ENCODE results near the gene RUNX2.
"Not testable (repeated sequence)": the region's sequence is repeated elsewhere in the genome, so short reads cannot be mapped to it uniquely, and the experiment has no call there.

The RUNX2 gene

GRCh38 chr6:45548657-45549515 is 220.8 kb downstream of the RUNX2 start:
- DNase-seq = no peak

DNA sequence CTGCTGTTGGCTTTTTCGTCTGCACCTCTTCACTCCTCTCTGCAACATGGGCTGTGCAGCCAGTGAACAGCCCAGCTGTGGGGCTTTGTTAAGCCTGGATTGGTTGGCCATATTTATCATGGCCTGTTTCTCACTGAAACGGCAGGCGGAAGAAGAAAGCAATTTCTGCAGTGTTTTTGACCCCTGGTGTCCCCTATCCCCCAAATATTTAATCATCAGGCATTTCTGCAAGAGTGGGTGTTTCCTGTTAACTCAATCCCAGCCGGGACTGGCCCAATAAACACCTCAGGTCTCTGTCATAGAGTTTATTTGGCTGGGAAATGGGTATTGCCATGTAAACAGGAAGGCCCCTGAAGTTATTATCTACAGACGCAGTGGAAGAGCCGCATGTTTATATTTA is 224.4 kb downstream of the RUNX2 start:
- no peak for DNase-seq

- no peak for DNase-seq
Measured at GRCh38 chr6:45553730-45554344, 225.7 kb downstream of the RUNX2 start.

GRCh38 chr6:45554591-45554990 is 226.5 kb downstream of the RUNX2 start:
- no peak for DNase-seq

- DNase-seq = peak in 2 of 56 donors; percentile 1 to 5
Measured at GRCh38 chr6:45555981-45556771, 228.0 kb downstream of the RUNX2 start.

DNA sequence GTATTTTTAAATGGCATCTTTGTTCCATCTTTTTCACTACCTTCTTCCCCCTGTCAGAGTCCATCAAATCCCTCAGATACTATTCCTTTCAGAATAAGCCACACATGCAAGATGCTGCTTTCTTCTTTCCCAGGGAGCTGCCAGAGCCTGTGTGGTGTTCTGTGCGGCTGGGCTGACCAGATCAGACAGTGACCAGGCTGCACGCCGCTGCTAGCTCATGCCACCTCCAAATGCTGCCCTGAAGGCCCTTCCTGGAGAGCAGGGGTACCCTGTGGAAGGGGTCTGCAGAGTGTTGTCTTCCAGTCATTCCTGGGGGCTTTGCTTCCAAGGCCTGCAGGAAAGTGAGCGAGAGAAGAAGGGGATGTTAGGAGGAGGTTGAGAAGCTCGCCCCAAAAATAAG is 228.7 kb downstream of the RUNX2 start:
- DNase-seq = no peak

GRCh38 chr6:45557454-45557853 is 229.3 kb downstream of the RUNX2 start:
- DNase-seq = no peak

DNA sequence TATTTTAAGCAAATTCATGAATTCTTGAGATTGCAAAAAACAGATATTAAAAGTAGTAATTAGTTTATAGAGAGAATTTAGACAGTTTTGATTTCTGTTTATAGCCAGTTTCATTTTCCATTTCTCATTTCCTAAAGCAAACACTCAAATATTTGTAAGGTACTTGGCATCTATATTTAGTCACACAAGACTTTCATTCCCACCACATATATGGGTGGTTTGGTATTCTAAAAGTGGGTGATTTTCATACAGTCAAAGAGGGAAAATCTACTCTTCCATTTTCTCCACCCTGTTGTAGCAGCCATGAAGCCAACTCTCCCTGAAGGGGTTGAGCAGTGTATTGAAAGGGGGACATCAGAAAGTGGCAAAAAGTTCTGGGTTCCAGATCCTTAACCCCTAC is 230.7 kb downstream of the RUNX2 start:
- no peak for DNase-seq

DNA sequence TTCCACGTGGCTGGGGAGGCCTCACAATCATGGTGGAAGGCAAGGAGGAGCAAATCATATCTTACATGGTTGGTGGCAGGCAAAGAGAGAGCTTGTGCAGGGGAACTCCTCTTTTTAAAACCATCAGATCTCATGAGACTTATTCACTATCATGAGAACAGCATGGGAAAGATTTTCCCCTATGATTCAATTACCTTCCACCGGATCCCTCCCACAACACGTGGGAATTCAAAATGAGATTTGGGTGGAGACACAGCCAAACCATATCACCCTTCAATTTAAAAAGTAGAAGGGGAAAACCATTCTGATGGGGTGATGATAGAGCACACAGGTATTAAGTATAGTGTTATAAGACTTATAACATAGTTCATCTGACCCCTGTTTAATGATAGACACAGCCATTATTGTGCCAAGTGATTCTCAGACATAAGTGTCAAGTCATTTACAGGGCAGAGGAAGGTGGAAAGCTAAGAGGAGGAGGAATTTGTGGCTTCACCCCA is 232.2 kb downstream of the RUNX2 start:
- not testable (repeated sequence) for DNase-seq

GRCh38 chr6:45562171-45562570 is 234.0 kb downstream of the RUNX2 start:
- no peak for DNase-seq

- DNase-seq = no peak
Measured at GRCh38 chr6:45563041-45563440, 234.9 kb downstream of the RUNX2 start.

DNA sequence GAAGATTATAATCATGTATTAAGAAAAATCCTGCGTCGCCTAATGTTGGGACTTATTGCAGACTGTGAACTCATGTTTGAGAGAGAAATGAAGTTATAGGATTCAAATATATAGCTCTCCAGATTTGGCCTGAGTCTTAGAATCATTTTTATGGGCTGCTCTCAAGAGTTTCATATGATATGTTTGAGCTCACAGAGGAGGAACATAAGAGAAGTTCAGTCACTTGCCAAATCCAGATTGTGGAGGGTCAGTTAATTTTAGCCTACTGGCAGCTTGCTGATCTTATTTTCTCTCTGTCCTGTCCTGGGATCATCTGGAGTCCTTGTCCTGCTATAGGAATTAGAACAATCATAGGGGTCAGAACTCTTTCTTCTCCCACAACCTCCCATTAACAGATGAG is 235.7 kb downstream of the RUNX2 start:
- no peak for DNase-seq

- no peak for DNase-seq
Measured at GRCh38 chr6:45566882-45567281, 238.8 kb downstream of the RUNX2 start.

GRCh38 chr6:45567879-45568278 is 239.7 kb downstream of the RUNX2 start:
- DNase-seq = no peak

DNA sequence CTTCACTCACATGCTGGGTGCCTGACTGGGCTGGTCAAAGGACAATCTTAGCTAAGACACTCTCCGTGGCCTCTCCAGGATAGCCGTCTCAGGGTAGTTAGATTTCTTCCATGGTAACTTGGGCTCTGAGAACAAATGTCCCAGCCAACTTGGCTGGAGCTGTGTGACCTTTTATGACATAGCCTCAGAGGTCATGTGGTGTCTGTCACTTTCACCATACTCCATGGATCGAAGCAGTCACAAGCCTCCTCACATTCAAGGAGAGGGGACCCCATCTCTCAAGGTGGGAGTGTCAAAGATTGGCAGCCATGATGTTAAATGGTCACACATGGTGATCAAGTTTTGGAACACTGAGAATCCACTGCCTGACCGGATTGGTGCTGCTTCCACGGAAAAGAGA is 240.5 kb downstream of the RUNX2 start:
- DNase-seq = no peak

- peak in 11 of 56 donors; percentile 1 to 15 (median 5) for DNase-seq
Measured at GRCh38 chr6:45569210-45569945, 241.2 kb downstream of the RUNX2 start.

DNA sequence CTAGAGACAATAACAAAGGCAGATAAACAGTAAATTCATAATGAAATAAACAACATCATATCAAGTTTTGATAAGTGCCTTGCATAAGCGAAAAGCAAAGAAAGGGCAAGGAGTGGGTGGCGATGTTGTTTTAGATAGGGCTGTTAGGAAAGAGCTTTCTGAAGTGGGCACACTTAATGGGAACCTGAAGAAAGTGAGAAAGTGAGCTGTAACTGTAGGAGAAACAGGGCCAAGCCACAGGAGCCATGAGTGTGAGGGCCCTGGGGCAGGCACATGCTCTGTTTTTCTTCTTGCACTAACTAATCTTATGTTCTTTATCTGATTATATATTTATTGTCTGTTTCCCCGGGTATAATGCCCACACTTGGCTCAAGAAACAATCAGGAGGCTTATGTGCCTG is 243.0 kb downstream of the RUNX2 start:
- DNase-seq = no peak

DNA sequence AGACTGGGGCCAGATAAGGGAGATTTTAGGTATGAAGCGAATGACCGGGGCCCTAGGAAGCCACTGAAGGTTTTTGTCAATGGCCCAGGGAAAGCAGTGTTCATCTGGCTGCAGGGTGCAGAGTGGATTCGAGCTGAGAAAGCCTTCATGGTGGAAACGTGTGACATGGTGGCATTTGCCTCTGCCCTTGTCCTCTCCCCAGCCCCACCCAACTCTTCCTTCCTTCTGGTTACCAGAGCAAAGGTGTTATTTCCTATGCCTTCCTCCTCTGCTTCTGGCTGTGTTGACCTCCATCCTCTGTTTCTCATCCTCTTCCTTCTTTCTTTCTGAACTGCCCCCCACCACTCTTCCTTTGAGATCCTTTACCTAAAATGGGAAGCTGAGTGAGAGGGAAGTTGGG is 244.7 kb downstream of the RUNX2 start:
- DNase-seq = no peak

DNA sequence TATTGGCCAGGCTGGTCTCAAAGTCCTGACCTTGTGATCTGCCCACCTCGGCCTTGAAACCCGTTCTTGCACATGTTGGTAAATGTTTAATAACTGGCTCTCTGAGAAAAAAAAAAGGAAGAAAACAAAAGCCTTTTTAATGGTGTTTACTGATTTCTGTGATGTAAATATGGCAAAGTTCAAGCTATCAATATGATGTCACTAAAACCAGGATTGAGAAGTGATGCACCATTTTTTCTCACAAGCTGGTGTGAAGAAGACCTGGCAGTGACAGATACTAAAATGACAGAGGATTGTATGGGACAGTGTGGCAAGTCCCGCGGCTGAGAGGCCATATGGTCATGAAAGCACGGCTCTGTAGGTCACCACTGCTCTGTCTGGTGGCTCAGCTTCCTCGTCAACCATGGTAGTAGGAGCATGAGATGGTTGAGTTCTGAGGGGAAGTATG is 245.9 kb downstream of the RUNX2 start:
- DNase-seq = no peak

DNA sequence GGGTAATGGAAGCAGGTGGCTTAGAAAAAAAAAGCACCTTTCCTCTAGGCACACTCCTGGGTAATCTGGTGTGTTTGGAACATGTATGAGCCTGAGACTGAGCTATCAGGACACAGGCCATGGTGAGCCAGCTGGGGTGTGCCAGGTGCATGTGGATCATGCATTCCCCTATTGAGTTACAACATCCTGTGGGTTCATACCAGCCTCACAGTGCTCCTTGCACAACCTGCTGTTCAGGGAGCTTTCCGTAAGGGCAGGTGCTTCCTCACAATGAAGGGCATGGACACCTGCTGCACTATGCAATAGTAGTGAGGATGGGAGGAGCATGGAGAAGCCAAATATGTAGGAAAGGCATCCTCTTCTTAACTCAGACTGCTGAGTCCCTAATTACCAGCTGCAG is 246.8 kb downstream of the RUNX2 start:
- DNase-seq = no peak
